Fibroblast of mammary gland (primary cell): ENCODE measurements around the gene SIGLEC14.

Experiments used
- DNase-seq: peaks from one replicate; pipeline ENCODE4 v3.0.0-alpha.2; 2010; ENCODE audit warnings: low read depth
- H3K4me3 ChIP-seq: 2 replicates; pipeline ENCODE4 v1.5.1; 2011; ENCODE audit warnings: low read depth, mild to moderate bottlenecking, low read length, moderate library complexity; ENCODE audit not compliant: control insufficient read depth
- CTCF ChIP-seq: conservative IDR thresholded peaks from 2 replicates; pipeline ENCODE4 v1.5.1; 2011; ENCODE audit warnings: low read depth, low read length, inconsistent platforms; ENCODE audit not compliant: control insufficient read depth, insufficient read depth

SIGLEC14 gene

GRCh38 chr19:51593138-51593890 lies 53.3 kb downstream of the SIGLEC14 start:
- no peak for DNase-seq
- H3K4me3 ChIP-seq = peak overlapping the region; percentile 72
- no peak for TF ChIP-seq CTCF
